DMS 273 (cell line): Measurements from ENCODE around the gene APOC1.
A peak's percentile ranks its signal among the peaks of the same experiment; 100 is the strongest.
"Not testable (repeated sequence)": the region's sequence is repeated elsewhere in the genome, so short reads cannot be mapped to it uniquely, and the experiment has no call there.

Experiments used
- DNase-seq: peaks from one replicate; lab custom pipeline; 2025; ENCODE audit not compliant: unreplicated experiment; lab: John Stamatoyannopoulos, UW

The APOC1 gene

DNA sequence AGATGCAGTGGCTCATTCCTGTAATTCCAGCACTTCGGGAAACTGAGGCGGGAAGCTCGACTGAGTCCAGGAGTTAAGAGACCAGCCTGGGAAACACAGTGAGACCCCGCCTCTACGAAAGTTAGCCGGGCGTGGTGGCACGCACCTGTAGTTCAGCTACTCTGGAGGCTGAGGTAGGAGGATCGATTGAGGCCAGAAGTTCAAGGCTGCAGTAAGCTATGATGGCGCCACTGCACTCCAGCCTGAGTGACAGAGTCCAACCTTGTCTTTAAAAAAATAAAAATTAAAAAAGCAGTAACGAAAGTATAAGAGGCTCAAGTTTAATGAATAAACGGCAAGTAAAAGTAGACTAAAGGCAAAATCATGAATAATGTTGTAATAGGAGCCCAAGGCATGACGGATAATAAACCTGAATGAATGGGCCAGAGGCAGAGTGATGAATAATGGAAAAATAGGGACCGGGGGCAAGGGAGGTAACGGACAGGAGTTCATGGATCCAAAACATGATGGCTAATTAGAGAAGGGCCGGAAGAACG, 24.5 kb upstream of the APOC1 start:
- no peak for DNase-seq

- peak; percentile 100 for DNase-seq
These were observed 23.9 kb upstream of the APOC1 start for GRCh38 chr19:44890366-44891015.

DNA sequence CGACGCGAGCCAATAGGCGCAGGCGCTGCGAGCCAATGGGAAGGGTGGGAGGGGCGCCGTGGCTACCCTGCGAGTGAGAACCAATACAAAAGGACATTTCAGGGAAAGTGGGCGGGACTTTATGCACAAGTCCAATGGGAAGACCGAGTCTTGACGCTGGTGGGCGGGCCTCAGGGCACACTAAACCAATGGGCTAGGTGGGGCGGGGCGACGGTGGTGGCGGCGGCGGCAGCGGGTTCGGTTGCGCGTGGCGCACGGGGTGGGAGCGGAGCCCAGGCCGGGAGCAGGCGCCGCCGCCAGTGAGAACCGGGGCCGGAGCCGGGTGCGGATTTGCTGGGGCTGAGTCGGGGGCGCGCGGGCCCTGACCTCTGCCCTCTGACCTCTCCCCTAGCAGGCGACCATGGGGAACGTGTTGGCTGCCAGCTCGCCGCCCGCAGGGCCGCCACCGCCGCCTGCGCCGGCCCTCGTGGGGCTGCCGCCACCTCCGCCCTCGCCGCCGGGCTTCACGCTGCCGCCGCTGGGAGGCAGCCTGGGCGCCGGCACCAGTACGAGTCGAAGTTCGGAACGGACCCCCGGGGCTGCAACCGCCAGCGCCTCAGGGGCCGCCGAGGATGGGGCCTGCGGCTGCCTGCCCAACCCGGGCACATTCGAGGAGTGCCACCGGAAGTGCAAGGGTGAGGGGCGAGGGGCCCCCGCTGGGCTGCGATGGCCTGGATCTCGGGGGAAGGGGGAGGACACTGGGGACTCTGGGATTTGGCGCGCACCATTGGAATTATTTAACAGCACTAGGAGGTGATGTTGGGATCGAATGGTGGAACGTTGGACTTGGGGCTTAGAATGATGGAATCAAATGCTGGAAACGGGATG, 23.2 kb upstream of the APOC1 start, which contains the start of gene TOMM40:
Gene TOMM40 (plus strand): TSS at position 239 of the 867 bp plus-strand sequence. CDS start 162 bp downstream, at position 401.
- DNase-seq, result peak; percentile 63

GRCh38 chr19:44892932-44893331, 21.5 kb upstream of the APOC1 start:
- no peak for DNase-seq

DNA sequence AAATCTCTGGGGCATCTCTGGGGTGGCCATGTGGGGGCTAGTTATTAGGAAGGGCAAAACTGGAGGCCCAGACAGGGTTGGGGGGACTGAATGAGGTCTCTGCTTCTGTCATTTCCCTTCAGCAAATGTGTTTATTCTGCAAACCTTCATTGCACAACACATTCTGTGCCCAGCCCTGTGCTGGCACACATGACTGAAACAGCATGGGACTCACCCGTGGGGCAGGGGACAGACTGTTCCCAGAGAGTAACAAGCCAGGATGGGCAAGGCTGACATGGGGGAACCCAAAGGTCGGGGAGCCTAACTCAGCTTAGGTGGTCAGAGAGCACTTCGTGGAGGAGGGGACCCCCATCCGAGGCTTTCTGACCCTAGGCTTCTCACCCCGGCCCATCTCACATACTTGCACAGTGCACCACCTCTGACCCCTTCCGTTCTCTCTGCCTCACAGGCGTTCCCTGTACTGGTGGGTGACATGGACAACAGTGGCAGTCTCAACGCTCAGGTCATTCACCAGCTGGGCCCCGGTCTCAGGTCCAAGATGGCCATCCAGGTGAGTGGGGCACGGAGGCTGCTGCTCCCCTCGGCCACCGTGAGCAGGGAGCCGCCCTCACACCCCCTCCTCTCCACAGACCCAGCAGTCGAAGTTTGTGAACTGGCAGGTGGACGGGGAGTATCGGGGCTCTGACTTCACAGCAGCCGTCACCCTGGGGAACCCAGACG, 20.9 kb upstream of the APOC1 start:
- DNase-seq, result no peak

- DNase-seq, result no peak
These were observed 20.4 kb upstream of the APOC1 start for GRCh38 chr19:44894052-44894400.

DNA sequence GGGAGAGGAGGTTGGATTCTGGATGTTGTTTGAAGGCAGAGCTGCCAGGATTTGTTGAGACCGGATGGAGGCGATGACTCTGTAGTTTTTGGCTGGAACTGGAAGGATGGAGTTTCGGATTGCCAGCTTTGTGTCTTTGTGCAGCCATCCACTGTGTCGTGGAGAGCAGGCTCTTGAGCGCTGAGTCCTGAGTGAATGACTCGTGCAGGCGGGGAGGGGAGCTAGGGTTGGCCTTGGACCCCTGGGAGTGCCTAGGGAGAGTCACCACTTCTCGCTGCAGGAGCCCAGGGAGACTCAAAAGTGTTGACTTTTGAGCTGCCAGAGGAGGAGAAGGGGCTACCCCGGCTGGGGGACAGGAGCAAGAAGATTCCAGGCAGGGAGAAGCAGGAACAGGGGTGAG, 19.5 kb upstream of the APOC1 start:
- no peak for DNase-seq

DNA sequence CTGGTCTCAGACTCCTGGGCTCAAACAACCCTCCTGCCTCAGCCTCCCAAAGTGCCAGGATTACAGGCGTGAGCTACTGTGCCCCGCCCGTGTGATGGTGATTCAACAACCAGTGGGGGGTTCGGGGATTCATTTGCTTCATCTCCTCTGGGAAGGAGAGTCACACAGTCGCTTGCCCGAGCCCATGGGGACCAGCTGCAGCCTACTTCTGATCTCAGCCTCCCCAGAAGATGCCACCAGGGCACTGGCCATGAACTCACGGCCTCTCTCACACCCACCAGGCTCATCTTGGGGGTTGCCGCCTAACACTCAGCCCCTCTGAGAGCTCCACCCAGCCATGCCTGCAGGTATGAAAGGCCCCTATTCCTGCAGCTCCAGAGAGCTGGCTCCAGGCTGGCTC, 16.6 kb upstream of the APOC1 start:
- no peak for DNase-seq

DNA sequence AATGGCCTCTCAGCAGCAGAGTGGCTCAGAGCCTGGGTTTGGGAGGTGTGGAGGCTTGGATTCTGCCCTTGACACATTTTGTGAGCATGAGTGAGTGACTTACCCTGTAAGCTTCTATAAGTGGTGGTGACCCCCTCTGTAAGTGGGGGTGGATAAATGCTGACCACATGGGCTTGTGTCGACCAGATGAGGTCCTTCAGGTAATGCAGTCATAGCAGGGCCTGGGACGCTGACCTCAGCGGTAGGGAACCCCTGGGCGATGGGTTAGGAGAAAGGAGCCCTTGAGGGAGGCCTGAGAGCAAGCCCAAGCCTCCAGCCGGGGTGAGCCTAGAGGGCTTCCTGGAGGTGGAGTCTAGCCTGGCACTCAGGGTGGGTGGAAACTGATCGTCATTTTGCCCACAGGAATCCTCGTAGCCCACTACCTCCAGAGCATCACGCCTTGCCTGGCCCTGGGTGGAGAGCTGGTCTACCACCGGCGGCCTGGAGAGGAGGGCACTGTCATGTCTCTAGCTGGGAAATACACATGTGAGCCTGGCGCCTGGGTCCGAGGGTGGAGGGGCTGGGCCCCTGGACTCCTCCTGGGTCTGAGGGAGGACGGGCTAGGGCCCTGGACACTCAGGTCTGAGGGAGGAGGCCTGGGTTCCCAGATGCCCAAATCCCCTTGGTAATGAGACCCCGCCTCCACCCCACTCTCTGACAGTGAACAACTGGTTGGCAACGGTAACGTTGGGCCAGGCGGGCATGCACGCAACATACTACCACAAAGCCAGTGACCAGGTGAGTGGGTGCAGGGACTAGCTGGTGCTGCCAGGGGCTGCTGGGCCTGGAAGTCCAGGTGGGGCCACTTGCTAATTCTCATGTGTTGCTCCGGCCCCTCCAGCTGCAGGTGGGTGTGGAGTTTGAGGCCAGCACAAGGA, 13.8 kb upstream of the APOC1 start:
- DNase-seq, result no peak

DNA sequence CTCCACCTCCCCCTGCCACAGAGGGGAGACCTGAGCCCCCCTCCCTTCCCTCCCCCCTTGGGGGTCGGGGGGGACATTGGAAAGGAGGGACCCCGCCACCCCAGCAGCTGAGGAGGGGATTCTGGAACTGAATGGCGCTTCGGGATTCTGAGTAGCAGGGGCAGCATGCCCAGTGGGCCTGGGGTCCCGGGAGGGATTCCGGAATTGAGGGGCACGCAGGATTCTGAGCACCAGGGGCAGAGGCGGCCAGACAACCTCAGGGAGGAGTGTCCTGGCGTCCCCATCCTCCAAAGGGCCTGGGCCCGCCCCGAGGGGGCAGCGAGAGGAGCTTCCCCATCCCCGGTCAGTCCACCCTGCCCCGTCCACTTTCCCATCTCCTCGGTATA, 11.2 kb upstream of the APOC1 start:
- no peak for DNase-seq

- DNase-seq, result peak; percentile 86
These were observed 10.6 kb upstream of the APOC1 start for GRCh38 chr19:44903602-44904425.

DNA sequence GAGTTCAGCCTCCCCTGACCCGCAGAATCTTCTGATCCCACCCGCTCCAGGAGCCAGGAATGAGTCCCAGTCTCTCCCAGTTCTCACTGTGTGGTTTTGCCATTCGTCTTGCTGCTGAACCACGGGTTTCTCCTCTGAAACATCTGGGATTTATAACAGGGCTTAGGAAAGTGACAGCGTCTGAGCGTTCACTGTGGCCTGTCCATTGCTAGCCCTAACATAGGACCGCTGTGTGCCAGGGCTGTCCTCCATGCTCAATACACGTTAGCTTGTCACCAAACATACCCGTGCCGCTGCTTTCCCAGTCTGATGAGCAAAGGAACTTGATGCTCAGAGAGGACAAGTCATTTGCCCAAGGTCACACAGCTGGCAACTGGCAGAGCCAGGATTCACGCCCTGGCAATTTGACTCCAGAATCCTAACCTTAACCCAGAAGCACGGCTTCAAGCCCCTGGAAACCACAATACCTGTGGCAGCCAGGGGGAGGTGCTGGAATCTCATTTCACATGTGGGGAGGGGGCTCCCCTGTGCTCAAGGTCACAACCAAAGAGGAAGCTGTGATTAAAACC, 9.9 kb upstream of the APOC1 start:
- DNase-seq, result peak; percentile 66

GRCh38 chr19:44905437-44906160, 8.8 kb upstream of the APOC1 start, which contains the start of gene APOE:
APOE (plus strand) TSS chr19:44905796; CDS start chr19:44906625, 829 bp downstream.
- DNase-seq, result peak; percentile 84

GRCh38 chr19:44907613-44908012, 6.8 kb upstream of the APOC1 start:
- DNase-seq, result no peak

- DNase-seq, result no peak
These were observed 6.2 kb upstream of the APOC1 start for GRCh38 chr19:44908074-44908835.

GRCh38 chr19:44908836-44909261, 5.6 kb upstream of the APOC1 start:
- DNase-seq, result no peak

- peak; percentile 40 for DNase-seq
These were observed 4.6 kb upstream of the APOC1 start for GRCh38 chr19:44909775-44910174.

DNA sequence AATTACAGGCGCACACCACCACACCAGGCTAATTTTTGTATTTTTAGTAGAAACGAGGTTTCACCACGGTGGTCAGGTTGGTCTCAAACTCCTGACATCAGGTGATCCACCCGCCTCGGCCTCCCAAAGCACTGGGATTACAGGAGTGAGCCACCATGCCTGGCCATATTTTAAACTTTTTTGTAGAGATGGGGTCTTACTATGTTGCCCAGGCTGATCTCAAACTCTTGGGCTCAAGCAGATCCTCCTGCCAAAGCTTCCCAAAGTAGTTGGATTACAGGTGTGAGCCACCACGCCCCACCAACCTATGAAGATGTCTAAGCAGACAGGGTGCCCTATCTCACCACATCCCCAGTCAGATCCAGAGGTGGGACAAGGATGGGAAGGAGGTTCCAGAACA, 2.5 kb upstream of the APOC1 start:
- not testable (repeated sequence) for DNase-seq
